HepG2 (cell line): ENCODE measurements around the gene EPB41. TPM values are rescaled to one million over a fixed set of nuclear protein-coding genes. Genes with fewer than 3 reads are reported as not detected.

Experiments used
- GATAD2A ChIP-seq: IDR thresholded peaks from 2 replicates; pipeline ENCODE4 v1.6.1; 2016
- NR2C2 ChIP-seq: sonication (generic); formaldehyde crosslinking; IDR thresholded peaks from 2 replicates; pipeline ENCODE4 v1.4.0; 2020; ENCODE audit warnings: missing genetic modification reagents, mild to moderate bottlenecking, moderate library complexity, borderline replicate concordance
- PHF21A ChIP-seq: sonication (generic); formaldehyde crosslinking; IDR thresholded peaks from 2 replicates; pipeline ENCODE4 v1.5.0; 2020; ENCODE audit warnings: mild to moderate bottlenecking, missing genetic modification reagents
- TCF12 ChIP-seq, 2 experiments: fragments of 450-650 bp in 1 of 2; sonication (generic) in 1 of 2; formaldehyde crosslinking in 1 of 2; IDR thresholded peaks; 2 replicates each; pipeline versions ENCODE4 v1.6.1 to v1.8.0; 2017 to 2022; ENCODE audit warnings: antibody characterized with exemption in 1 of 2, mild to moderate bottlenecking in 1 of 2, missing genetic modification reagents in 1 of 2, moderate library complexity in 1 of 2
- ZFP36L1 ChIP-seq: sonication (generic); formaldehyde crosslinking; IDR thresholded peaks from 2 replicates; pipeline ENCODE4 v1.8.0; 2022; ENCODE audit warnings: mild to moderate bottlenecking, missing genetic modification reagents, moderate library complexity
- ZNF263 ChIP-seq: sonication (generic); formaldehyde crosslinking; IDR thresholded peaks from 2 replicates; pipeline ENCODE4 v1.4.0; 2020; ENCODE audit warnings: missing genetic modification reagents
- polyA plus RNA-seq, 8 experiments: library from polyadenylated mRNA; depleted of rRNA in 3 of 8; stranded (reverse) in 7 of 8; unstranded in 1 of 8; fragments of >200 nt; fragmentation: Illumina TruSeq in 4 of 8; extraction: Trizol in 4 of 8; gene quantifications; 2 replicates each; pipeline versions ENCODE4 v1.2.1 to v1.2.3, GENCODE V29; 2011 to 2016; ENCODE audit warnings: low read depth in 4 of 8, missing spikeins in 1 of 8, mixed read lengths in 1 of 8; ENCODE audit not compliant: insufficient read depth in 1 of 8
- total RNA-seq, 5 experiments: library from RNA; depleted of rRNA; stranded (reverse); fragments of >200 nt; fragmentation: Illumina TruSeq; extraction: Trizol; gene quantifications; 2 replicates each; pipeline ENCODE4 v1.2.3, GENCODE V29; 2016; ENCODE audit warnings: low read depth in 1 of 5
- TF ChIP-seq, protein P1 (sequence below): IDR thresholded peaks from 2 replicates; pipeline ENCODE4 v1.6.1; 2016; ENCODE audit warnings: missing biosample characterization, missing genetic modification reagents, low read depth
- TF ChIP-seq, protein P2 (sequence below): sonication (generic); formaldehyde crosslinking; IDR thresholded peaks from 2 replicates; pipeline ENCODE4 v1.5.1; 2020; ENCODE audit warnings: missing genetic modification reagents, mild to moderate bottlenecking, borderline replicate concordance
- TF ChIP-seq, protein P3 (sequence below): sonication (generic); formaldehyde crosslinking; IDR thresholded peaks from 2 replicates; pipeline ENCODE4 v1.8.0; 2022; ENCODE audit warnings: mild to moderate bottlenecking, missing genetic modification reagents, borderline replicate concordance
- TF ChIP-seq, protein P4 (sequence below): sonication (generic); formaldehyde crosslinking; IDR thresholded peaks from 2 replicates; pipeline ENCODE4 v1.4.0; 2020; ENCODE audit warnings: mild to moderate bottlenecking, missing genetic modification reagents, borderline replicate concordance

Gene EPB41
- total and polyA plus RNA-seq, 2 of the 13 experiments (the other 11 are each of a cell fraction or from before 2014, with no cell fraction given) = 34.5 to 46.7 TPM

DNA sequence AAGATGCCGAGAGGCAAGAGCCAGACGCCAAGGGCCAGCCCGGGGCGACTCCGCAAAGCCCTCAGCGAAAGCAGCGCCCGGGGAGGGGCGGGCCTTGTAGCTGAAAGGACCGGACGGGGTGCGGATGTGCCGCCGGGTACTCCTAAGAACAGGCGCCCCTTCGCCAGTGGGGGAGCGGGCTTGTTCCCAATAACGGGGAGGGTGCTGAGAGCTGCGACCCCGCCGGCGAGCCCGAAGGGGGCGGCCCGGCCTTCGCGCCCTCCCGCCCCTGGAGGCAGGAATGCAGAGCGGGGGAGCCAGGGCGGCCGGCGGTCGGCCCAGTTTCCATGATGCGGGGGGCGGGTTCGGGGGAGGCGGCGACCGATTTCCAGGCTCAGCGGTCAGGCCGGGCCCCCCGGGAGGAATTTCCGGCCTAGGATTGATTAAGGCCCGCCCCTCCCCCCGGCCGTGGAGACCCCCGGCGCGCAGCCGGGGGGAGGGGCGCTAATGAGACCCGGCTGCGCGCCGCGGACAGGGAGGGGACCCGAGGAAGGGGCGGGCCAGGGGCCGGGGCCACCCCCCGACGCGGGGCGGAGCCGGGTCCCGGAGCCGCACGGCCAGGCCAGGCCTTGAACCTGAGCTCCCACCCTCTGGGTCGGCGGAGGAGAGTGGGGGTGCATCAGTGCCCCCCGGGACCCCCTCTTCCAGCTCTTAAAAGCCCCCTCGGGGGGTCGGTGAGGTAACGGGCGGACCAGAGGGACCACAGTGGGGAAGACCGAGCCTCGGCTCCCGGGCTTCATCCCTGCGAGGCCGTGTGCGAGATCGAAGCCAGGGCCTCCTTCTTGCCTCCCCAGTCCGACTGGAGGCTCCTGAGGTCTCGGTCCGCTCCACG is 210.2 kb downstream of the EPB41 start (continued):
- TF ChIP-seq, protein P1, sequence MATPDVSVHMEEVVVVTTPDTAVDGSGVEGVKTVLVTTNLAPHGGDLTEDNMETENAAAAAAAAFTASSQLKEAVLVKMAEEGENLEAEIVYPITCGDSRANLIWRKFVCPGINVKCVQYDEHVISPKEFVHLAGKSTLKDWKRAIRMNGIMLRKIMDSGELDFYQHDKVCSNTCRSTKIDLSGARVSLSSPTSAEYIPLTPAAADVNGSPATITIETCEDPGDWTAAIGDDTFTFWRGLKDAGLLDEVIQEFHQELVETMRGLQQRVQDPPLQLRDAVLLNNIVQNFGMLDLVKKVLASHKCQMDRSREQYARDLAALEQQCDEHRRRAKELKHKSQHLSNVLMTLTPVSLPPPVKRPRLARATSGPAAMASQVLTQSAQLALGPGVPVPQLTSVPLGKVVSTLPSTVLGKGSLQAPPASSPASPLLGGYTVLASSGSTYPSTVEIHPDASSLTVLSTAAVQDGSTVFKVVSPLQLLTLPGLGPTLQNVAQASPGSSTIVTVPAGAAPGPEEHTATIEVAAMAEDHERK (CRISPR knock-in tag) = no peak
- TF ChIP-seq ZNF263 (CRISPR knock-in tag) (no peak), PHF21A (no peak), NR2C2 (CRISPR knock-in tag) (no peak), GATAD2A (CRISPR knock-in tag) (no peak), TCF12 (IDR thresholded peaks at IDR 0.05) (no peak), TCF12 (CRISPR knock-in tag; IDR thresholded peaks at IDR 0.05) (no peak), ZFP36L1 (CRISPR knock-in tag) (no peak)
- TF ChIP-seq, protein P2, sequence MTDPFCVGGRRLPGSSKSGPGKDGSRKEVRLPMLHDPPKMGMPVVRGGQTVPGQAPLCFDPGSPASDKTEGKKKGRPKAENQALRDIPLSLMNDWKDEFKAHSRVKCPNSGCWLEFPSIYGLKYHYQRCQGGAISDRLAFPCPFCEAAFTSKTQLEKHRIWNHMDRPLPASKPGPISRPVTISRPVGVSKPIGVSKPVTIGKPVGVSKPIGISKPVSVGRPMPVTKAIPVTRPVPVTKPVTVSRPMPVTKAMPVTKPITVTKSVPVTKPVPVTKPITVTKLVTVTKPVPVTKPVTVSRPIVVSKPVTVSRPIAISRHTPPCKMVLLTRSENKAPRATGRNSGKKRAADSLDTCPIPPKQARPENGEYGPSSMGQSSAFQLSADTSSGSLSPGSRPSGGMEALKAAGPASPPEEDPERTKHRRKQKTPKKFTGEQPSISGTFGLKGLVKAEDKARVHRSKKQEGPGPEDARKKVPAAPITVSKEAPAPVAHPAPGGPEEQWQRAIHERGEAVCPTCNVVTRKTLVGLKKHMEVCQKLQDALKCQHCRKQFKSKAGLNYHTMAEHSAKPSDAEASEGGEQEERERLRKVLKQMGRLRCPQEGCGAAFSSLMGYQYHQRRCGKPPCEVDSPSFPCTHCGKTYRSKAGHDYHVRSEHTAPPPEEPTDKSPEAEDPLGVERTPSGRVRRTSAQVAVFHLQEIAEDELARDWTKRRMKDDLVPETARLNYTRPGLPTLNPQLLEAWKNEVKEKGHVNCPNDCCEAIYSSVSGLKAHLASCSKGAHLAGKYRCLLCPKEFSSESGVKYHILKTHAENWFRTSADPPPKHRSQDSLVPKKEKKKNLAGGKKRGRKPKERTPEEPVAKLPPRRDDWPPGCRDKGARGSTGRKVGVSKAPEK = no peak
- TF ChIP-seq, protein P3, sequence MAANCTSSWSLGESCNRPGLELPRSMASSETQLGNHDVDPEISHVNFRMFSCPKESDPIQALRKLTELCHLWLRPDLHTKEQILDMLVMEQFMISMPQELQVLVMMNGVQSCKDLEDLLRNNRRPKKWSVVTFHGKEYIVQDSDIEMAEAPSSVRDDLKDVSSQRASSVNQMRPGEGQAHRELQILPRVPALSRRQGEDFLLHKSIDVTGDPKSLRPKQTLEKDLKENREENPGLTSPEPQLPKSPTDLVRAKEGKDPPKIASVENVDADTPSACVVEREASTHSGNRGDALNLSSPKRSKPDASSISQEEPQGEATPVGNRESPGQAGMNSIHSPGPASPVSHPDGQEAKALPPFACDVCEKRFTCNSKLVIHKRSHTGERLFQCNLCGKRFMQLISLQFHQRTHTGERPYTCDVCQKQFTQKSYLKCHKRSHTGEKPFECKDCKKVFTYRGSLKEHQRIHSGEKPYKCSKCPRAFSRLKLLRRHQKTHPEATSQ (CRISPR knock-in tag) = no peak
- TF ChIP-seq, protein P4, sequence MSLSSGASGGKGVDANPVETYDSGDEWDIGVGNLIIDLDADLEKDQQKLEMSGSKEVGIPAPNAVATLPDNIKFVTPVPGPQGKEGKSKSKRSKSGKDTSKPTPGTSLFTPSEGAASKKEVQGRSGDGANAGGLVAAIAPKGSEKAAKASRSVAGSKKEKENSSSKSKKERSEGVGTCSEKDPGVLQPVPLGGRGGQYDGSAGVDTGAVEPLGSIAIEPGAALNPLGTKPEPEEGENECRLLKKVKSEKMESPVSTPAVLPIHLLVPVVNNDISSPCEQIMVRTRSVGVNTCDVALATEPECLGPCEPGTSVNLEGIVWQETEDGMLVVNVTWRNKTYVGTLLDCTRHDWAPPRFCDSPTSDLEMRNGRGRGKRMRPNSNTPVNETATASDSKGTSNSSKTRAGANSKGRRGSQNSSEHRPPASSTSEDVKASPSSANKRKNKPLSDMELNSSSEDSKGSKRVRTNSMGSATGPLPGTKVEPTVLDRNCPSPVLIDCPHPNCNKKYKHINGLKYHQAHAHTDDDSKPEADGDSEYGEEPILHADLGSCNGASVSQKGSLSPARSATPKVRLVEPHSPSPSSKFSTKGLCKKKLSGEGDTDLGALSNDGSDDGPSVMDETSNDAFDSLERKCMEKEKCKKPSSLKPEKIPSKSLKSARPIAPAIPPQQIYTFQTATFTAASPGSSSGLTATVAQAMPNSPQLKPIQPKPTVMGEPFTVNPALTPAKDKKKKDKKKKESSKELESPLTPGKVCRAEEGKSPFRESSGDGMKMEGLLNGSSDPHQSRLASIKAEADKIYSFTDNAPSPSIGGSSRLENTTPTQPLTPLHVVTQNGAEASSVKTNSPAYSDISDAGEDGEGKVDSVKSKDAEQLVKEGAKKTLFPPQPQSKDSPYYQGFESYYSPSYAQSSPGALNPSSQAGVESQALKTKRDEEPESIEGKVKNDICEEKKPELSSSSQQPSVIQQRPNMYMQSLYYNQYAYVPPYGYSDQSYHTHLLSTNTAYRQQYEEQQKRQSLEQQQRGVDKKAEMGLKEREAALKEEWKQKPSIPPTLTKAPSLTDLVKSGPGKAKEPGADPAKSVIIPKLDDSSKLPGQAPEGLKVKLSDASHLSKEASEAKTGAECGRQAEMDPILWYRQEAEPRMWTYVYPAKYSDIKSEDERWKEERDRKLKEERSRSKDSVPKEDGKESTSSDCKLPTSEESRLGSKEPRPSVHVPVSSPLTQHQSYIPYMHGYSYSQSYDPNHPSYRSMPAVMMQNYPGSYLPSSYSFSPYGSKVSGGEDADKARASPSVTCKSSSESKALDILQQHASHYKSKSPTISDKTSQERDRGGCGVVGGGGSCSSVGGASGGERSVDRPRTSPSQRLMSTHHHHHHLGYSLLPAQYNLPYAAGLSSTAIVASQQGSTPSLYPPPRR (CRISPR knock-in tag) = no peak
